ENCODE measurements around the gene FCRL4.
"Not testable (repeated sequence)": the region's sequence is repeated elsewhere in the genome, so short reads cannot be mapped to it uniquely, and the experiment has no call there.

DNA sequence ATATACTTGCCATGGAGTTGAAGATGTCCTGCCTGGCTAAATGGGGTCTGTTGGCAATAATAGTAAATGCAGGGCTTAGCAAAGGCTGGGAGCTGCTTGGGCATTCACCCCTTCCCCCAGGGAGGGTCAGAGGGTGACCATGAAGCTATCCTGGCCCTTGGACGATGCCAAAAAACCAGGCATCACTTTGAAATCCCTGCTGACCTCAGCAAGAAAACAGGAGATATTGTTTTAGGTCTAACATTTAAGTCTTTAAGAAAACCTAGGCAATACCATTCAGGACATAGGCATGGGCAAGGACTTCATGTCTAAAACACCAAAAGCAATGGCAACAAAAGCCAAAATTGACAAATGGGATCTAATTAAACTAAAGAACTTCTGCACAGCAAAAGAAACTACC lies 49.8 kb downstream of the FCRL4 start:
- TF ChIP-seq, protein P1, sequence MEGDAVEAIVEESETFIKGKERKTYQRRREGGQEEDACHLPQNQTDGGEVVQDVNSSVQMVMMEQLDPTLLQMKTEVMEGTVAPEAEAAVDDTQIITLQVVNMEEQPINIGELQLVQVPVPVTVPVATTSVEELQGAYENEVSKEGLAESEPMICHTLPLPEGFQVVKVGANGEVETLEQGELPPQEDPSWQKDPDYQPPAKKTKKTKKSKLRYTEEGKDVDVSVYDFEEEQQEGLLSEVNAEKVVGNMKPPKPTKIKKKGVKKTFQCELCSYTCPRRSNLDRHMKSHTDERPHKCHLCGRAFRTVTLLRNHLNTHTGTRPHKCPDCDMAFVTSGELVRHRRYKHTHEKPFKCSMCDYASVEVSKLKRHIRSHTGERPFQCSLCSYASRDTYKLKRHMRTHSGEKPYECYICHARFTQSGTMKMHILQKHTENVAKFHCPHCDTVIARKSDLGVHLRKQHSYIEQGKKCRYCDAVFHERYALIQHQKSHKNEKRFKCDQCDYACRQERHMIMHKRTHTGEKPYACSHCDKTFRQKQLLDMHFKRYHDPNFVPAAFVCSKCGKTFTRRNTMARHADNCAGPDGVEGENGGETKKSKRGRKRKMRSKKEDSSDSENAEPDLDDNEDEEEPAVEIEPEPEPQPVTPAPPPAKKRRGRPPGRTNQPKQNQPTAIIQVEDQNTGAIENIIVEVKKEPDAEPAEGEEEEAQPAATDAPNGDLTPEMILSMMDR (IDR thresholded peaks at IDR 0.05; ENCODE audit: low read length) = not testable (repeated sequence)
- not testable (repeated sequence) for TF ChIP-seq EZH2 (IDR thresholded peaks at IDR 0.05; ENCODE audit: borderline replicate concordance, low read length)

Measured in OCI-LY1 (cell line).